IMR-90 (cell line): ENCODE measurements around the gene SUGP2. TPM values are rescaled to one million over a fixed set of nuclear protein-coding genes. Genes with fewer than 3 reads are reported as not detected.

Experiments used
- ATAC-seq: fragments of 200-7000 bp; cut with Tn5 transposase; 2 replicates; pipeline ENCODE4 v1.9.1; 2020; ENCODE audit warnings: low read depth, mild to moderate bottlenecking, moderate library complexity
- BruUV-seq: library from RNA; stranded (reverse); fragments of 400-500 nt; replicated peaks from 2 replicates; lab custom pipeline; 2021; lab: Mats Ljungman, UMichigan
- CTCF ChIA-PET: fragments of 300-600 bp; formaldehyde crosslinking; extraction: SDS; loops from one replicate; lab custom pipeline; 2021; ENCODE audit warnings: antibody characterized with exemption; lab: Yijun Ruan, JAX
- POLR2A ChIA-PET: fragments of 300-600 bp; sonication (Branson Sonifier 250); formaldehyde crosslinking; loops from one replicate; lab custom pipeline; 2022; ENCODE audit warnings: antibody characterized with exemption; ENCODE audit not compliant: unreplicated experiment; lab: Charles Lee
- DNase-seq: peaks from one replicate; pipeline ENCODE4 v3.0.0; 2013
- H2AFZ ChIP-seq: replicated peaks from 2 replicates; pipeline ENCODE3; 2013; ENCODE audit warnings: low read length, mild to moderate bottlenecking; ENCODE audit not compliant: poor library complexity
- H2AK5ac ChIP-seq: 2 replicates; pipeline ENCODE4 v1.6.1; 2013; ENCODE audit warnings: low read depth, low read length, inconsistent platforms
- H2AK9ac ChIP-seq: replicated peaks from 2 replicates; pipeline ENCODE3; 2013; ENCODE audit warnings: mild to moderate bottlenecking, low read depth, low read length, moderate library complexity; ENCODE audit not compliant: poor library complexity
- H2BK120ac ChIP-seq: 2 replicates; pipeline ENCODE4 v1.6.1; 2013; ENCODE audit warnings: low read depth, low read length, inconsistent platforms
- H2BK15ac ChIP-seq: 3 replicates; pipeline ENCODE4 v1.6.1; 2013; ENCODE audit warnings: low read depth, low read length, inconsistent platforms
- H2BK20ac ChIP-seq: 2 replicates; pipeline ENCODE4 v1.6.1; 2013; ENCODE audit warnings: low read depth, mild to moderate bottlenecking, inconsistent platforms, low read length, moderate library complexity
- H2BK5ac ChIP-seq: 2 replicates; pipeline ENCODE4 v1.6.1; 2013; ENCODE audit warnings: mild to moderate bottlenecking, low read depth, low read length, inconsistent platforms; ENCODE audit not compliant: poor library complexity, severe bottlenecking
- H3K14ac ChIP-seq: replicated peaks from 2 replicates; pipeline ENCODE4 v1.6.1; 2013; ENCODE audit warnings: low read depth, low read length, inconsistent platforms
- H3K18ac ChIP-seq: 2 replicates; pipeline ENCODE4 v1.6.1; 2013; ENCODE audit warnings: low read depth, low read length, control low read depth
- H3K23ac ChIP-seq: 2 replicates; pipeline ENCODE4 v1.6.1; 2013; ENCODE audit warnings: low read depth, low read length, inconsistent platforms
- H3K27ac ChIP-seq: 2 replicates; pipeline ENCODE4 v1.5.1; 2013; ENCODE audit warnings: mild to moderate bottlenecking, control low read depth, low read length; ENCODE audit not compliant: insufficient read depth
- H3K27me3 ChIP-seq: 2 replicates; pipeline ENCODE4 v1.6.1; 2013; ENCODE audit warnings: low read length; ENCODE audit not compliant: control insufficient read depth, insufficient read depth
- H3K36me3 ChIP-seq: 2 replicates; pipeline ENCODE4 v1.6.1; 2013; ENCODE audit warnings: low read length, mixed read lengths; ENCODE audit not compliant: control insufficient read depth, insufficient read depth
- H3K4ac ChIP-seq: 2 replicates; pipeline ENCODE4 v1.6.1; 2013; ENCODE audit warnings: low read depth, low read length, inconsistent platforms
- H3K4me1 ChIP-seq: 2 replicates; pipeline ENCODE4 v1.6.1; 2013; ENCODE audit warnings: low read length, mixed read lengths; ENCODE audit not compliant: control insufficient read depth, insufficient read depth
- H3K4me2 ChIP-seq: 2 replicates; pipeline ENCODE4 v1.6.1; 2013; ENCODE audit warnings: low read depth, mild to moderate bottlenecking, control low read depth, low read length, moderate library complexity
- H3K4me3 ChIP-seq: 2 replicates; pipeline ENCODE4 v1.5.1; 2013; ENCODE audit warnings: low read depth, mild to moderate bottlenecking, control low read depth, low read length, moderate library complexity; ENCODE audit not compliant: insufficient read depth
- H3K56ac ChIP-seq: 2 replicates; pipeline ENCODE4 v1.6.1; 2013; ENCODE audit warnings: low read length, inconsistent platforms; ENCODE audit not compliant: insufficient read depth; ENCODE audit errors: extremely low read depth
- H3K79me1 ChIP-seq, 2 experiments: 2 replicates each; pipeline ENCODE4 v1.6.1; 2013; ENCODE audit warnings: low read length in 2 of 2, inconsistent platforms in 1 of 2, low read depth in 1 of 2
- H3K9ac ChIP-seq: 2 replicates; pipeline ENCODE4 v1.6.1; 2013; ENCODE audit warnings: low read depth, low read length, control low read depth
- H3K9me1 ChIP-seq: 2 replicates; pipeline ENCODE4 v1.6.1; 2013; ENCODE audit warnings: low read length, inconsistent platforms; ENCODE audit not compliant: insufficient read depth
- H3K9me3 ChIP-seq: 2 replicates; pipeline ENCODE4 v1.6.1; 2013; ENCODE audit warnings: low read length; ENCODE audit not compliant: control insufficient read depth, insufficient read depth
- H4K20me1 ChIP-seq: 2 replicates; pipeline ENCODE4 v1.6.1; 2013; ENCODE audit warnings: low read length, inconsistent platforms; ENCODE audit not compliant: insufficient read depth
- H4K5ac ChIP-seq: 2 replicates; pipeline ENCODE4 v1.6.1; 2013; ENCODE audit warnings: mild to moderate bottlenecking, low read depth, low read length, control low read depth
- H4K8ac ChIP-seq, 2 experiments: 2 replicates each; pipeline ENCODE4 v1.6.1; 2013; ENCODE audit warnings: low read depth in 2 of 2, low read length in 2 of 2, control low read depth in 1 of 2, inconsistent platforms in 1 of 2
- H4K91ac ChIP-seq: 2 replicates; pipeline ENCODE4 v1.6.1; 2013; ENCODE audit warnings: low read depth, low read length, inconsistent platforms; ENCODE audit not compliant: insufficient read depth
- BHLHE40 ChIP-seq: fragments of 150-350 bp; IDR thresholded peaks from 2 replicates; pipeline ENCODE4 v1.6.1; 2016; ENCODE audit warnings: mild to moderate bottlenecking, low read depth, low read length
- CEBPB ChIP-seq: IDR thresholded peaks from 2 replicates; pipeline ENCODE4 v1.6.1; 2012; ENCODE audit warnings: low read depth, low read length, improper control_type of control experiment
- CHD1 ChIP-seq: IDR thresholded peaks from 2 replicates; pipeline ENCODE4 v1.6.1; 2012; ENCODE audit warnings: low read depth, low read length, improper control_type of control experiment
- MAFK ChIP-seq: IDR thresholded peaks from 2 replicates; pipeline ENCODE4 v1.6.1; 2012; ENCODE audit warnings: low read depth, low read length, improper control_type of control experiment
- MAZ ChIP-seq: IDR thresholded peaks from 2 replicates; pipeline ENCODE4 v1.6.1; 2012; ENCODE audit warnings: low read depth, mild to moderate bottlenecking, low read length, improper control_type of control experiment, moderate library complexity, borderline replicate concordance
- MXI1 ChIP-seq: IDR thresholded peaks from 2 replicates; pipeline ENCODE4 v1.6.1; 2012; ENCODE audit warnings: low read depth, mild to moderate bottlenecking, low read length, moderate library complexity, borderline replicate concordance
- RAD21 ChIP-seq: IDR thresholded peaks from 2 replicates; pipeline ENCODE4 v1.6.1; 2012; ENCODE audit warnings: low read length, improper control_type of control experiment
- RCOR1 ChIP-seq: IDR thresholded peaks from 2 replicates; pipeline ENCODE4 v1.6.1; 2012; ENCODE audit warnings: mild to moderate bottlenecking, low read length, improper control_type of control experiment; ENCODE audit not compliant: insufficient replicate concordance
- RFX5 ChIP-seq: IDR thresholded peaks from 2 replicates; pipeline ENCODE4 v1.8.0; 2012; ENCODE audit warnings: low read depth, mild to moderate bottlenecking, low read length, moderate library complexity
- SMC3 ChIP-seq: fragments of 150-350 bp; IDR thresholded peaks from 2 replicates; pipeline ENCODE4 v1.6.1; 2016; ENCODE audit warnings: low read depth, mild to moderate bottlenecking, antibody characterized with exemption, low read length, moderate library complexity
- WGBS, 2 experiments: methylation state at CpG; one replicate each; pipeline versions ENCODE4 v1.1.5 to v1.1.7; 2013; ENCODE audit warnings: missing lambda C conversion rate in 2 of 2; ENCODE audit not compliant: insufficient read length in 1 of 2; ENCODE audit errors: extremely low coverage in 2 of 2; 5-methylcytosine and 5-hydroxymethylcytosine counted together
- dilution Hi-C: fragments of 300-500 bp; cut with HindIII; formaldehyde crosslinking; loops from one replicate; pipeline ENCODE4 v1.14.3; 2018; ENCODE audit warnings: low sequenced_read_pairs; ENCODE audit not compliant: unreplicated experiment
- in situ Hi-C: fragments of 300-500 bp; cut with MboI; formaldehyde crosslinking; loops from 3 replicates; pipeline ENCODE4 v1.14.3; 2019; ENCODE audit warnings: low sequenced_read_pairs, inconsistent platforms, mixed read lengths
- intact Hi-C: fragments of 100-400 bp; cut with micrococcal nuclease; formaldehyde crosslinking; loops from 2 replicates; pipeline ENCODE4 v1.10.0; 2022
- polyA plus RNA-seq, 3 experiments: library from polyadenylated mRNA; depleted of rRNA; stranded (reverse); fragments of >200 nt; gene quantifications; 2 replicates each; pipeline ENCODE4 v1.2.3, GENCODE V29; 2012; ENCODE audit warnings: low replicate concordance in 1 of 3
- total RNA-seq: library from RNA; depleted of rRNA; stranded (reverse); fragments of >200 nt; gene quantifications from 2 replicates; pipeline ENCODE4 v1.2.3, GENCODE V29; 2012
- TF ChIP-seq, protein P1 (sequence below): fragments of 150-350 bp; IDR thresholded peaks from 2 replicates; pipeline ENCODE4 v1.6.1; 2016; ENCODE audit warnings: low read depth, mild to moderate bottlenecking, low read length, moderate library complexity, borderline replicate concordance
- TF ChIP-seq, protein P2 (sequence below): fragments of 150-350 bp; IDR thresholded peaks from 2 replicates; pipeline ENCODE4 v1.6.1; 2017; ENCODE audit warnings: mild to moderate bottlenecking, antibody characterized with exemption, low read length, low read depth
- TF ChIP-seq, protein P3 (sequence below): conservative IDR thresholded peaks from 2 replicates; pipeline ENCODE4 v1.5.1; 2012; ENCODE audit warnings: mild to moderate bottlenecking, low read depth, low read length, improper control_type of control experiment

SUGP2 gene
- total and polyA plus RNA-seq, 2 of the 4 experiments (the other 2 are of a cell fraction), result 25.8 to 69.2 TPM

DNA sequence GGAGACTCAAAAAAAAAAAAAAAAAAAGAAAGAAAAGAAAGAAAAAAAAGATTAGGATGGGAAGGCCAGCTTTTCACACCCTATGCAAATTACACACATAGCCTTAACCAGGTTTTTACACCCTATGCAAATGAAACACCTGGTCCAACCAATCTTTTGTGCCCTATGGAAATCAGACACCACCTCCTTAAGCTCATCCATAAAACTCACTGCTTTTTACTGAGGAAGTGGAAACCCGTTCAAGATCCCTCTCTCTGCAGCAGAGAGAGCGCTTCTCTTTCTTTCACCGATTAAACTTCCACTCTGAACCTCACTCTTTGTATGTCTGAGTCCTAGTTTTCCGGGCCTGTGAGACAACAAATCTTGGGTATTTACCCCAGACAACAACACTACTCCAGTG lies 67.0 kb downstream of the SUGP2 start:
- Histone ChIP-seq H3K27ac (no peak overlapping the region), H3K9ac (no peak overlapping the region), H3K27me3 (peaks cover 9% of the 10 kb centered on the region; the same call in 1 of the 2 replicates), H2AK9ac (no peak overlapping the region), H3K4me3 (no peak overlapping the region), H2AK5ac (no peak overlapping the region), H2BK5ac (no peak overlapping the region), H3K23ac (no peak overlapping the region), H3K4ac (no peak overlapping the region), H3K18ac (no peak overlapping the region), H2BK20ac (no peak overlapping the region), H2BK120ac (no peak overlapping the region), H3K36me3 (no peaks in the 10 kb centered on the region), H4K8ac (no peak overlapping the region), H3K9me3 (no peaks in the 10 kb centered on the region), H4K20me1 (no peaks in the 10 kb centered on the region), H3K14ac (no peak overlapping the region), H3K9me1 (no peaks in the 10 kb centered on the region), H3K79me1 (no peaks in the 10 kb centered on the region), H4K5ac (no peak overlapping the region), H4K91ac (no peak overlapping the region), H3K56ac (no peak overlapping the region), H3K4me2 (no peak overlapping the region), H2BK15ac (no peak overlapping the region), H3K4me1 (peaks cover 6% of the 10 kb centered on the region), H2AFZ (no peak overlapping the region)
- TF ChIP-seq, protein P1, sequence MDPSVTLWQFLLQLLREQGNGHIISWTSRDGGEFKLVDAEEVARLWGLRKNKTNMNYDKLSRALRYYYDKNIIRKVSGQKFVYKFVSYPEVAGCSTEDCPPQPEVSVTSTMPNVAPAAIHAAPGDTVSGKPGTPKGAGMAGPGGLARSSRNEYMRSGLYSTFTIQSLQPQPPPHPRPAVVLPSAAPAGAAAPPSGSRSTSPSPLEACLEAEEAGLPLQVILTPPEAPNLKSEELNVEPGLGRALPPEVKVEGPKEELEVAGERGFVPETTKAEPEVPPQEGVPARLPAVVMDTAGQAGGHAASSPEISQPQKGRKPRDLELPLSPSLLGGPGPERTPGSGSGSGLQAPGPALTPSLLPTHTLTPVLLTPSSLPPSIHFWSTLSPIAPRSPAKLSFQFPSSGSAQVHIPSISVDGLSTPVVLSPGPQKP, result no peak
- no peak for TF ChIP-seq SMC3
- no peak for TF ChIP-seq BHLHE40
- TF ChIP-seq CHD1, result no peak
- TF ChIP-seq MAFK, result no peak
- TF ChIP-seq, protein P2, sequence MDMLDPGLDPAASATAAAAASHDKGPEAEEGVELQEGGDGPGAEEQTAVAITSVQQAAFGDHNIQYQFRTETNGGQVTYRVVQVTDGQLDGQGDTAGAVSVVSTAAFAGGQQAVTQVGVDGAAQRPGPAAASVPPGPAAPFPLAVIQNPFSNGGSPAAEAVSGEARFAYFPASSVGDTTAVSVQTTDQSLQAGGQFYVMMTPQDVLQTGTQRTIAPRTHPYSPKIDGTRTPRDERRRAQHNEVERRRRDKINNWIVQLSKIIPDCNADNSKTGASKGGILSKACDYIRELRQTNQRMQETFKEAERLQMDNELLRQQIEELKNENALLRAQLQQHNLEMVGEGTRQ, result no peak
- no peak for TF ChIP-seq RFX5
- no peak for TF ChIP-seq RAD21
- no peak for TF ChIP-seq CEBPB
- TF ChIP-seq RCOR1, result no peak
- no peak for TF ChIP-seq MAZ
- no peak for TF ChIP-seq MXI1
- TF ChIP-seq, protein P3, sequence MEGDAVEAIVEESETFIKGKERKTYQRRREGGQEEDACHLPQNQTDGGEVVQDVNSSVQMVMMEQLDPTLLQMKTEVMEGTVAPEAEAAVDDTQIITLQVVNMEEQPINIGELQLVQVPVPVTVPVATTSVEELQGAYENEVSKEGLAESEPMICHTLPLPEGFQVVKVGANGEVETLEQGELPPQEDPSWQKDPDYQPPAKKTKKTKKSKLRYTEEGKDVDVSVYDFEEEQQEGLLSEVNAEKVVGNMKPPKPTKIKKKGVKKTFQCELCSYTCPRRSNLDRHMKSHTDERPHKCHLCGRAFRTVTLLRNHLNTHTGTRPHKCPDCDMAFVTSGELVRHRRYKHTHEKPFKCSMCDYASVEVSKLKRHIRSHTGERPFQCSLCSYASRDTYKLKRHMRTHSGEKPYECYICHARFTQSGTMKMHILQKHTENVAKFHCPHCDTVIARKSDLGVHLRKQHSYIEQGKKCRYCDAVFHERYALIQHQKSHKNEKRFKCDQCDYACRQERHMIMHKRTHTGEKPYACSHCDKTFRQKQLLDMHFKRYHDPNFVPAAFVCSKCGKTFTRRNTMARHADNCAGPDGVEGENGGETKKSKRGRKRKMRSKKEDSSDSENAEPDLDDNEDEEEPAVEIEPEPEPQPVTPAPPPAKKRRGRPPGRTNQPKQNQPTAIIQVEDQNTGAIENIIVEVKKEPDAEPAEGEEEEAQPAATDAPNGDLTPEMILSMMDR, result no peak
- BruUV-seq, result no TSS peak
- dilution Hi-C loops, result no loop called here
- in situ Hi-C loops, result no loop called here
- DNase-seq, result no peak
- intact Hi-C loops, result no loop called here
- 68% methylated on average over 4 of the region's 4 CpGs; no CpG with 5 or more reads in 1 of the 2 experiments for WGBS, 2 experiments
- no peak for ATAC-seq
- ChIA-PET POLR2A (interaction anchor here (0.7 kb wide), 1 partner anchor 12 kb away, joined by 7 read pairs; no protein-coding TSS in a partner anchor), CTCF (interaction anchor here (0.6 kb wide), 1 partner anchor 254 kb away, joined by 3 read pairs; no protein-coding TSS in a partner anchor)
